HG03196 (cell line): ENCODE data around the gene COCH.

Experiments used
- ATAC-seq: cut with Tn5 transposase; IDR thresholded peaks from one replicate; pipeline ENCODE4 v1.9.1; 2021; ENCODE audit not compliant: unreplicated experiment

COCH gene

GRCh38 chr14:30874120-30874998 lies at the start of gene COCH:
Gene COCH (plus strand): TSS chr14:30874559. CDS start chr14:30874939, 380 bp downstream.
- peak; percentile 72 for ATAC-seq

GRCh38 chr14:30826070-30826469 lies 48.3 kb upstream of the COCH start:
- no peak for ATAC-seq

GRCh38 chr14:30829853-30830252 lies 44.5 kb upstream of the COCH start:
- ATAC-seq, result no peak

GRCh38 chr14:30834353-30834752 lies 40.0 kb upstream of the COCH start:
- no peak for ATAC-seq

- no peak for ATAC-seq
Observed at GRCh38 chr14:30838351-30838750, 36.0 kb upstream of the COCH start.

GRCh38 chr14:30840086-30840779 lies 34.1 kb upstream of the COCH start:
- no peak for ATAC-seq

GRCh38 chr14:30842431-30842830 lies 31.9 kb upstream of the COCH start:
- ATAC-seq, result no peak

- peak; percentile 23 for ATAC-seq
Observed at GRCh38 chr14:30848449-30849240, 25.7 kb upstream of the COCH start.

- peak; percentile 91 for ATAC-seq
Observed at GRCh38 chr14:30849354-30849753, 25.0 kb upstream of the COCH start.

GRCh38 chr14:30849983-30850382 lies 24.4 kb upstream of the COCH start:
- no peak for ATAC-seq

- ATAC-seq, result no peak
Observed at GRCh38 chr14:30853946-30854345, 20.4 kb upstream of the COCH start.

- ATAC-seq, result no peak
Observed at GRCh38 chr14:30854492-30854891, 19.9 kb upstream of the COCH start.

- ATAC-seq, result peak; percentile 70
Observed at GRCh38 chr14:30855345-30856037, 18.9 kb upstream of the COCH start.

GRCh38 chr14:30861200-30861599 lies 13.2 kb upstream of the COCH start:
- no peak for ATAC-seq

GRCh38 chr14:30864934-30865333 lies 9.4 kb upstream of the COCH start:
- no peak for ATAC-seq

- ATAC-seq, result no peak
Observed at GRCh38 chr14:30868736-30869135, 5.6 kb upstream of the COCH start.

GRCh38 chr14:30869551-30870155 lies 4.7 kb upstream of the COCH start:
- no peak for ATAC-seq

- no peak for ATAC-seq
Observed at GRCh38 chr14:30872602-30873001, 1.8 kb upstream of the COCH start.

GRCh38 chr14:30873308-30874119 lies 845 bp upstream of the COCH start:
- ATAC-seq, result no peak
